Fibroblast of villous mesenchyme (primary cell): ENCODE data around the gene DISP3. TPM values are rescaled to one million over a fixed set of nuclear protein-coding genes. Genes with fewer than 3 reads are reported as not detected.

Source experiments
- DNase-seq: peaks from one replicate; pipeline ENCODE4 v3.0.0-alpha.2; 2010; ENCODE audit warnings: low read depth
- H3K4me3 ChIP-seq: 2 replicates; pipeline ENCODE4 v1.5.1; 2011; ENCODE audit warnings: low read depth, mild to moderate bottlenecking, low read length
- total RNA-seq: library from RNA; depleted of rRNA; stranded (reverse); fragments of >200 nt; gene quantifications from 2 replicates; pipeline ENCODE4 v1.2.3, GENCODE V29; 2012
- TF ChIP-seq, protein P1 (sequence below): IDR thresholded peaks from 2 replicates; pipeline ENCODE4 v1.5.1; 2012; ENCODE audit warnings: low read depth, mild to moderate bottlenecking, low read length; ENCODE audit not compliant: insufficient read depth

Gene DISP3
- total RNA-seq, 1 donor = not detected

DNA sequence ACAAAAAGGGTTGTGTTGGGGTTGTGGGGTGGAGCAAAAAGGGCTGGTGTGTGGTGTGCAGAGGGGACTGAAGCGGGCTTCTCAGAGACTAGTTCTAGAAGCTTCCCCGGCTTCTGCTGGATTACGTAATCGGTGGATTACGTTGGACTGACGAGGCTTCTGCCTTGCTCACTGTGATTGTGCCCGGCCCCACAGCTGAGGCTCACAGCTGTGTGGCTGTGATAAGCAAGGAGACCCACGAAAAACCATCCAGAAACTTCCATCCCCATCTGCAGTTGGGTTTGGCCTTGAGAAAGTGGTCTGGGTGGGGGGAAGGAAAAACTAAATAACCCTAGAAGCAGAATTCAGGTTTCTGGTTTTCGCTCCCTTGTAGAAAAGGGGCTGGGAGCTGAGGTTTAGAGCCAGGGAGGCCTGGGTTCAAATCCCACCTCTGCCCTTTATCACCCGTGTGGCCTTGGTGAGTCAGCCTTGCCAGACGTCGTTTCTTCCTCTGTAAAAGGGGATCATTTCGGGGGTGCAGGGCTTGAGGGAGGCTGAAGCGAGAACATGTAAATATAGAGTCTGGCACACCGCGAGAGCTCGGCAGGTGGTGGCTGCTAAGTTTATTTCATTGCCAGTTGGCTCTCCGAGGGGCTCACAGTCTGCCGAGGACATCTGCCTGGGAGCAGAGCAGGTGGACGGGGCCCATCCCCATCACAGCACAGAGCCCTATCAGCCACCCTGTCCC is 30.4 kb upstream of the DISP3 start:
- no peak overlapping the region for H3K4me3 ChIP-seq
- TF ChIP-seq, protein P1, sequence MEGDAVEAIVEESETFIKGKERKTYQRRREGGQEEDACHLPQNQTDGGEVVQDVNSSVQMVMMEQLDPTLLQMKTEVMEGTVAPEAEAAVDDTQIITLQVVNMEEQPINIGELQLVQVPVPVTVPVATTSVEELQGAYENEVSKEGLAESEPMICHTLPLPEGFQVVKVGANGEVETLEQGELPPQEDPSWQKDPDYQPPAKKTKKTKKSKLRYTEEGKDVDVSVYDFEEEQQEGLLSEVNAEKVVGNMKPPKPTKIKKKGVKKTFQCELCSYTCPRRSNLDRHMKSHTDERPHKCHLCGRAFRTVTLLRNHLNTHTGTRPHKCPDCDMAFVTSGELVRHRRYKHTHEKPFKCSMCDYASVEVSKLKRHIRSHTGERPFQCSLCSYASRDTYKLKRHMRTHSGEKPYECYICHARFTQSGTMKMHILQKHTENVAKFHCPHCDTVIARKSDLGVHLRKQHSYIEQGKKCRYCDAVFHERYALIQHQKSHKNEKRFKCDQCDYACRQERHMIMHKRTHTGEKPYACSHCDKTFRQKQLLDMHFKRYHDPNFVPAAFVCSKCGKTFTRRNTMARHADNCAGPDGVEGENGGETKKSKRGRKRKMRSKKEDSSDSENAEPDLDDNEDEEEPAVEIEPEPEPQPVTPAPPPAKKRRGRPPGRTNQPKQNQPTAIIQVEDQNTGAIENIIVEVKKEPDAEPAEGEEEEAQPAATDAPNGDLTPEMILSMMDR = no peak
- peak; percentile 2 for DNase-seq

DNA sequence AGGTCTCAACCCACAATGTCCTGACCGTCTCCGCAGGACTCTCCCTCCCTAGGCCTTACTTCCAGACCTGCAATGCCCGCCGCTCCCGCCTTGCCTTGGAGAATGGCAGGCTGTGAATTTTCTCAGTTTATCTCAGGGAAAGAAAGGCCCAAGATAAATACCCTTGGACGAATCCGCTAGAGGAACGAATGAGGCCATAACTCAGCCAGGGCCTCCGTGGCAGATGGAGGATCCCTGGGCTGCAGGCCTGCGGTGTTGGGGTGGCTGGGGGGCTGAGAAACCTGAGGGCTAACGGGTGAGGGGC is 29.9 kb upstream of the DISP3 start:
- TF ChIP-seq, protein P1 = no peak
- H3K4me3 ChIP-seq = no peak overlapping the region
- no peak for DNase-seq

DNA sequence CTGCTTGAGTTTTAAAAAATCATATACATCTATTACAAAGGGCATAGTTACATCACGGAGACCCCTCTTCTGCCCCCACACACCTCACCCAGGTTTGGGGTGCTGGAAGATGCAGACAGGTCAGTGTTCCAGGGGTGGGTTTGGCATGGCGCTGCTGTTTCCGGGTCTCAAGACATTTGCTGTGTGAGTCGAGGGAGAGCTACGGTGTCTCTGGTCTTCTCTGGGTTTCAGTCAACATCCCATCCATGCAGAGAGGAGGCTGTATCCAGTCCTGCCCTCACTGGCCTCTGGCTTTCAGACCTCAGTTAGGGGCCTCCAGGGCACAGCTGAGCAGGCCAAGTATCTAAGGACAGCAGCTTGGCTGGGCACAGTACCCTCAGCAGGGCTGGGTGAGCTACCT is 28.6 kb upstream of the DISP3 start:
- TF ChIP-seq, protein P1 = no peak
- no peak overlapping the region for H3K4me3 ChIP-seq
- DNase-seq = no peak

DNA sequence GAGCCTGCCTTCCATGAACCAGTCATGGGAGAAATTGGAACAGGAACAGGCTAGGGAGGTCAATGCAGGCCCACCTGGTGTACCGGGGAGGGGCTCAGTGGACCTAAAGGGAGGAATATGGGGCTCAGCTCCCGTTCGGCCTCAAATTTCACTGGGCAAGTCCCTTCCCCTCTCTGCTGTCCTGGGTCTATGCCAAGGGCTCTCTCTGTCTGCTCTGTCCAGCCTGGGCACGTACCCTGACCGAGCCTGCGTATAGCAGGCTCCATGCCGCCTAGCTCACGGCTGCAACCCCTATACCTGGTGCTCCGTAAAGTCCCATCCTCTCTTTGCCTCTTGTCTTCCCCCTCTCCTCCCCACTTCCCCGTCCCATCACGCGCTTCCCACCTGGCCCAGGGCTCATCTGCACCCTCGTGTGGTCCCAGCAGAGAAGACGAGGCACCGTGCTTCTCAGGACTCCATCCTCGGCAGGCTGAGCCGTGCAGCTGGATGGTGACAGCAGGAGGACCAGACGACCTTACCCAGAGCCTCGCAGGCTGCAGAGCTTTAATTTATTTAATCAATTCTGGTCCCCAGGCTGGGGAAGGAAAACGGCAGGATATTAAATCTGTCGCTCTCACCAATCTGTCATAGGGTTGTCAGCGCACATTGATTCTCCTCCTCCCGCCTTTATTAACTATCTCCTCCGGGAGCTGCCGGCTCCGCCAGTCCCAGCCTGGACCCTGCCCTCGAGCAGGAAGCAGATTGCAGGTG is 25.0 kb upstream of the DISP3 start:
- TF ChIP-seq, protein P1 = no peak
- no peak overlapping the region for H3K4me3 ChIP-seq
- no peak for DNase-seq

DNA sequence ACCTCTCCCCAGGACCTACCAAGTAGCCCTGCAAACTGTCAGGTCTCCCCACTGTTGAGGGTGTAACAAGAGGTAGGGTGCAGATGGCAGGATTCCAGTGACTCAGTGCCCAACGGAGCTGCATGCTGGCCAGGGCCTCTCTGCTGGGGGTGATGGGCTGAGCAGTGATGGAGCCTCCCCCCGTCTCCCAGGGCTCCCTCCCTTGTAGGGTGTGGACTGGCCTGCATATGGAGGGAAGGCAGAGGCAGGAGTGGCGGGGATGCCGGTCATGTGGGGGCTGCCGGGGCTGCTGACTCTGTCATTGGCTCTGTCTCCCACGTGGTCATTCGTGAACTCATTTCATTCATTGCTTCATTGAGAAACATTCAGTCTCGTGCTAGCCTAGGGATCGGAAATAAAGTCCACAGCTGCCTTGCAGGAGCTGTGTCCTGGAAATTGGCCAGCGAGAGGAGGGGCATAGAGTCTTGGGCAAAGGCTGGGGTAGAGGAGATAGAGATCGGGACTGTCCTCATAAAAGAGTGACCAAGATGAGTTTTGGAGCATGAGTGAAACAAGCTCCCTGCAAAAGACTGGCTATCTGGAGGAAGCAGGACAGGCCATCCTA is 22.9 kb upstream of the DISP3 start:
- no peak for DNase-seq
- TF ChIP-seq, protein P1 = no peak
- no peak overlapping the region for H3K4me3 ChIP-seq

DNA sequence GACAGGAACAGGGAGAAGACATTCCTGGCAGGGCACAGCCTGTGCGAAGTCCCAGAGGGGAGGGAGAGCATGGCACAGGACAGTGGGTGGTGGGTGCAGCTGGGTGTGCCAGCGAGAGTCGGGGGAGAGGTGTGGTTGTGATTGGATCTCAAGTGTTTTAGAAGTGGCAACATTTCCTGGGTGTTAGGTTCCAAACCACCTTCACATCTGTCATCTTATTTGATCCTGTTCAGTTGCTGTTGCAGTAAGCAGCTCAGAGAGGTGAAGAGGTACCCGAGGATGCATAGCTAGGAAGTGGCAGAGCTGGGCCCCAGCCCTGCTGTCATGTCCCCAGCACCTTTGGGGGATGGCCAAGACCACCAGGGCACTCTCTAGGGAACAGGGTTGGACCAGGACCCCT is 22.0 kb upstream of the DISP3 start:
- H3K4me3 ChIP-seq = no peak overlapping the region
- TF ChIP-seq, protein P1 = no peak
- DNase-seq = no peak
